Raji (cell line): ENCODE data around the gene PRRX2.

ENCODE experiments used
- POLR2A ChIP-seq: IDR thresholded peaks from 2 replicates; pipeline ENCODE4 v1.6.1; 2011; ENCODE audit warnings: low read depth, low read length, control low read depth; ENCODE audit not compliant: insufficient read depth

The PRRX2 gene

DNA sequence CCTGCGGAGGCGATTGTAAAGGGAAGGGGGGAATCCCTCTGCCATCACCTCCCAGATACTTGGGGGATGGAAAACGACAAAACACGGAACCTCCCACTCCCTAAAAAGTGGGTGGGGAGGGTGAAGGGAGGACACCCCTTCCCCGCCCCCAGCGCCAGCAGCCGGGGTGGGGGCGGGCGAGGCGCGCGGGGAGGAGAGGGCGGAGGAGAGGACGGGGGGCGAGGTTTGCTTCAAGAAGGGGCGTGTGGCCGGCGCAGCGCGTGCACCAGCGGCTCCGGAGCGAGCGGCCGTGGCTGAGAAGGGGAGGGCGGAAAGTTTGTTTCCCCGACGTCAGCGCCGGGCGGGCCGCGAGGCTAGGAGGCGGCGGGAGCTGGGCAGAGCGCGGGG is at the start of gene PRRX2:
Gene PRRX2, plus strand, starts transcription at position 259 of the 387 bp plus-strand sequence. CDS start 221 bp downstream, outside the sequence.
- no peak for TF ChIP-seq POLR2A

DNA sequence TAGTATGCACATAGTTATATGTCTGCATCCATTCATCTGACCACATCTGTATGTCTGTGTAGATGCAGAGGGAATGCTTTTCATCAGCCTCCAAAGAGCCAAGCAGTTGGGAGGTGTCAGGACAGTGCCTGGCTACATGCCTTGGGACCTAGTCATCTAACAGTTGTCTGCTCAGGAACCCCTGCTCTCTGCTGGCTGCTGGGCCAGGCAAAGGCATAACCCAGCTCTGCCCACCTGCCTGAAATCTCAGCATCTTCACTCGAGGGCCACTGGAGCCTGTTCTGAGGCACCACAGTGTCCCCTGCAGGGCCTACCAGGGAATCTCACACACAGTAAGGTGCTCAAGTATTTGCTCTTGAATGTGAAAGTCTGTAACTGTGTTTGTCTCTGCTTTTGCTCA is 48.3 kb upstream of the PRRX2 start:
- no peak for TF ChIP-seq POLR2A

DNA sequence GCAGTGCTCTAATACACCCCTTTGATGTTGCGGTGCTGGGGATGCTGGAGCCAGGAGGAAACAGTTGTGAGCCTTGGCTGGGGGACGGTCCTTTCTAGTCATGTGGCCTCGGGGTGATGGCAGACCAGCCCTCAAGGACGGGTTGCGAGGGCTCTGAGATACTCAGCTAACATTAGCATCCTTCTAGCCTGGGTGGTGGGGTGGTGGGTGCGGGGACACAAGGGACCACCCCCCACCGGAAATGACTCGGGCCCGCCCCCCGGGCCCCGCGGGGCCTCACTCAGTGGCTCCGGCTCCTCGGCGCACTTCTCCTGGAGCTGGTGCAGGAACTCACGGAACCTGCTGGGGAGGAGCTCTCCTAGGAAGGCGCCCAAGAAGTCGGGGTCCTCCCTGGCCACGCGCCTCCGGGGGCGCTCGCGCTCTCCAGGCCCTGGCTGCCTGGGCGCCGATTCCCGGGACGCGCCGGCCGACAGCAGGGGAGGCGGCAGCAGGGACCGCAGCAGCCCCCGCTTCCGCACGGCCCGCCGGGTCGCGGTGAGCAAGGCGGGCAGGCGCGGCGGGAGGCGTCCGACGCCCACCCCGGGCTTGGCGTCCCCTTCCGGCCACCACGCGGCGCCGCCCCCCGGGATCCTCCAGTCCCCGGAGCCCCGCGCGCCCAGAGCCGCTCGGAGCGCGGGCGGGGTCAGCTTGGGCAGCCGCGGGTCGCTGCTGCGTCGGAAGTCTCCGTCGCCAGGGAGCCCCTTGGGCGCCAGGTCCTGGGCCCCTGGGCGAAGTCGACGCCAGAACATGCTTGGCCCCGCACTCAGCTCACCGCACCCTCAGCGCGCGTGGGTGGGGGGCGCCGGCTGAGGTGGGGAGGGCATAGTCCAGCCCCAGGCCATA is 45.4 kb upstream of the PRRX2 start:
- TF ChIP-seq POLR2A: no peak

DNA sequence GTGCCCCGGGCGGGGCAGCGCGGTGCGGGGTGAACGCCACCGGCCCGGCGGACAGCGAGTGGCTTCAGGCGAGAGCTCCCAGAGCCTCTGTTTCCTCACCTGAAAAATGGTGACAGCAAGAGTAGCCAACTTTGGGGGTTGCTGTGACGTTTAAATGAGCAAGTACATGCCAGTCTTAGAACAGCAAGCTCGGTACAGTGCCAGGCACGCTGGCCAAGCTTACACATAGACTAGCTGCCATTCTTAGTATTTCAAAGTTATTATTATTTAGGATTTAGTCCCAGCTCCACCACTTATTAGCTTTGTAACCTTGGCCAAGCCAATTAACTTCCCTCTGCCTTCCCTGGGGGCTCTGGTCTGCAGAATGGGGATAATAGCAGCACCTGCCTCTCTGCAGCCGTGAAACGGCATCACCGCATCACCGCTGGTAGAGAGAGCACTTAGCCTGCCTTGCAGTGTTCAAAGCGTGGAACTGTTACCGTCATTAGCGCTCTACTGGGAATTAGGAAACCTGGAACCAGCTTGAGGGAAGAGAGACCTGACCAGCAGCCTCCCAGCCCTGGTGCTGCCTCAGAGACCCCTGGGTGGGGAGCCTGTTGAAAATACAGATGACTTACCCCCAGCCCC is 44.7 kb upstream of the PRRX2 start, which contains the start of gene C9orf50:
Gene C9orf50, minus strand, starts transcription at position 433 of the 627 bp plus-strand sequence. CDS start 527 bp downstream, outside the sequence.
- no peak for TF ChIP-seq POLR2A

DNA sequence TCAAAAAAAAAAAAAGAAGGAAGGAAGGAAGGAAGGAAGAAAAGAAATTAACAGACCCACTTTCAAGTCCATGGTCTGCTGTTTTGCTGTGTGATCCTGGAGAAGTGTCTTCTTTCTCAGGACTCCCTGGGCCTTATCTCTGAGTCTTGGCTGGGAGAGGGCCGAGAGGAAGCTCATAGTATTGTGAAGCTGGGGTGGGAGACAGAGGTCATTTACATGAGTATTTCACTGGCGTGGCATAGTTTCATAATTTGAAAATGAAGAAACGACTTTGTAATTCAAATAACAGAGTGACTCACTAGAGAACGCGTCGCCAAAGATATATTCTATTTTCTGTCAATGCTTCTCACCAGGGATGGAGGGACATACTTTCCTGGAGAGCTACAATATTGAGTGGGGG is 42.1 kb upstream of the PRRX2 start:
- no peak for TF ChIP-seq POLR2A

DNA sequence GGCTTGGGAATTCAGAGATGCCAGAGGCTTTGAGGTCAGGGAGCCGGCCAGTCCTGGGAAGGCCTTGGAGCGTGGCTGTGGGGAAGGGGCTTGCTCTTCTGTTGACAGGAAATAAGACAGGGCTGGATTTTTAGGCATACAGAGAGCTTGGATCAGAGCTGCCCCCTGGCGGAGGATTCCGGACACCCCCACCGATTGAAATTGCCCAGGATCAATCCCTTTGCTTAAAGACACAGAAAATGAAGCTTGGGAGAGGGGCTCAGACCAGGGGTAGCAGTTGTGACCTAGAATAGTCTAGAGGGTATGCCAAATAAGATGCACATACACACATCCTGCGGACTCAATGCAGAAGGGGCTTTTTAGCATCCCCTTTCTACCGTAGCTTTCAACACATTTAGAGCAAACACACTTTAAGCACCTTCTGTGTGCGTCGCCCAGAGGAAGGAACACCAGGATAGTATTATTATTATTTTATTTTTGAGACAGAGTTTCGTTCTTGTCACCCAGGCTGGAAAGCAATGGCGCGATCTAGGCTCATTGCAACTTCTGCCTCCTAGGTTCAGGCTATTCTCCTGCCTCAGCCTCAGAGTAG is 41.2 kb upstream of the PRRX2 start:
- TF ChIP-seq POLR2A: no peak

DNA sequence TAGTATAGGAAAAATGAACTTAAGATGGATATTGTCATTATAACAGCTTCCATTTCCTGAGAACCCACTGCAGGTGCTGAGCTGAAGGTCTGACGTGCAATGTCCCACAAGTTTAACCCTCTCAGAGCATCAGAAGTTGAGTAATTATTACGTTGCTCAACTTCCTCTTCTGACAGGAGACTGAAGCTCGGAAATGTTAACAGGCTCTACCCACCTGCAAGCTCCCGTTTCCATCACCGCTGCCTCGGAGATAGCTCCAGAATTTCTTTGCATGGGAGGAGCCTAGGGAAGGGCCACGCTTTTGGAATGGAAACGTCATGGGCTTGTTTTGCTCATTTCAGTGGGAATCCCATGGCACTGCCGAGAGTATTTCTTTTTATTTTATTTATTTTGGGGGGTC is 40.5 kb upstream of the PRRX2 start:
- no peak for TF ChIP-seq POLR2A

DNA sequence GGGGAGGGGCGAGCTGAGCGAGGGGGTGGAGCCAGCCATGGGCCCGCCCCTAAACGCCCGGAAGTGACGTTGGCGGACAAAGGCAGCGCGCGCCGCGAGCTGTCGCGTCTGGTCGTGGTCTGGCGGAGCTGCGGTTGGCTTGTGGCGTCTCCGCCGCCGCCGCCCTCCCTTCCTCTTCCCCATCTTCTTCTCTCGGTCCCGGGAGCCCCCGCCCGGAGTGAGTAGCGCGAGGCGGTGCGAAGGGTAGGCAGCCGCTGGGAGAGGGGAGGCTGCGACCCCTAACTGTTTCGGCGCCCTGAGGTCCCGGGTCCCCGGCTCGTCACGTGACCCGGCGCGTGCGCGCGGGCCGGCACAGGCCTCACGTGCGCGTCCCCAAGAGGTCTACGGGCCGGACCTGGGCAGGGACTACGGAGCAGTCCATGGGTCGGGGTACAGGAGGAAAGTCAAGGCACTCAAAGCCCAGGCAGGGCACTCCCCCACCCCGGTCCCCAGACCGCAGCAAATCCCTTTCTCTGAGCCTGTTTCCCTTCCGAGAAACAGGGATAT is 39.3 kb upstream of the PRRX2 start, which contains the start of gene NTMT1:
Gene NTMT1, plus strand, starts transcription at position 85 of the 546 bp plus-strand sequence. CDS start 6,541 bp downstream, outside the sequence.
- peak; percentile 96 for TF ChIP-seq POLR2A

DNA sequence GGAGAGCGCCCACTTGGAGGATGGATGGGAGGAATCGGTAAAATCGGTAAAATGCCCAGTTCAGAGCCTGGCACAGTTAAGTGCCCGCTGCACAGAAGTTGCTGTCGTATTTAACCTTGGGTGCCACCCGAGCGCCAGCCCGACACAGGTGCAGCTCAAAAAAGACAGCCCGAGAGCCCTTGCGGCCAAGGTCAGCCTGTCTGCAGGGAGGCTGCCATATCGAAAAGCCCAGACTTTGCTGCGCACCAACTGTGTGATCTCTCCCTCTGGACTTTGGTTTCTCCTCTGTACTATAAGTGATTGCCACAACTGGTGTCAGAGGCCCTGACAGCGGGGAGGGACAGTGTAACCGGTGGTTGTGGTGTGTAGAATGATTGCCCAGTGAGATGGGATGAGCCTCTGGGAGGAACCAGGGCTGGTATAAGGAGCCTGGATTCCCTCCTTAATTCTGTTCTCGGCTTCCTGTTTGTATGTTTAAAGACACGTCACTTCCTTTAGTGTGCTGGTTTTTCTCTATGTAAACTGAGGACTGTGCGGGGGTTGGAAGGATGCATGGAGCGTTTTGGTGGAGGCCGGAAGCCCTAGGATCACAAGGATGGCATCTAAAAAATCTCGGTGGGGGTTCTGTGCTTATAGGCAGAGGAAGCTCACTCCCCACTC is 38.7 kb upstream of the PRRX2 start:
- TF ChIP-seq POLR2A: peak; percentile 33; the same call in 1 of the 2 replicates

DNA sequence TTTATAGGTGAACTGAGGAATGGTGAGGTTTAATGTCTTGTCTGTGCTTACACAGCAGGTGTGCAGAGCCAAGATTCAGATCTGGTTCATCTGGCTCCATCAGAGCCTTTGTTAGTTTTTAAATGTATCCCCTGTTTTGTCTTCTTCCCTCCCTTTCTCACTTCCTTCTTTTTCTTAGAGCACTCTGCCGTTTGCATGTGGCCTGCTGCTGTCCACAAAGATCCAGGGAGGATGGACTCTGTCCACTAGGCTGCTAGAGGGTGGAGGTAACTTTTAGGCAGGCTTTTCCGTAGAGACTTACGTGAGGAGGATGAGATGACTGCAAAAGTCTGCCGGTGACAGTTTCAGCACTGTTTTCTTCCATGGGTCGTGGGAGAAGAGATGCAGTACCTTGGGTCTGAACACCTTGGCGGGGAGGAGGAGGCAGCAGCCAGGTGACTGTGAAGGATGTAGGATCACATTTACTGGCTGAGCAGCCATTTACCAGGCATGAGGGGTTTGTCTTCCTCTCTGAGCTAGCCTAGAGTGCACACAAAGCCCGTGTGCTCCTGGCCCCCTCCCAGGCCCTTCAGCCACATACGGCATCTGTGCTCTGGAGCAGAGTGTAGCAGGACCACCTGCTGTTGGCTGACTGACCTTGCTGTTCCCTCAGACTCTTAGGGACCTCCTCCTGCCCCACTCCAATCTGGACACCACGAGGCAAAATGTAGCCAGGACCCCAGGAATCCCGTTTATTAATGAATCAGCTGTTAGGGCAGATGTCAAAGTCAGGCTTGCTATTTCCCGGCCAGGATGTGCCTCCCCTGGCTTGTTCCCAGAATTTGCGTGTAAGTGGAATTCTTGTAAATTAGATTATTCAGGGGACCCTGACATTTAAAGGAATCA is 37.6 kb upstream of the PRRX2 start:
- TF ChIP-seq POLR2A: no peak

DNA sequence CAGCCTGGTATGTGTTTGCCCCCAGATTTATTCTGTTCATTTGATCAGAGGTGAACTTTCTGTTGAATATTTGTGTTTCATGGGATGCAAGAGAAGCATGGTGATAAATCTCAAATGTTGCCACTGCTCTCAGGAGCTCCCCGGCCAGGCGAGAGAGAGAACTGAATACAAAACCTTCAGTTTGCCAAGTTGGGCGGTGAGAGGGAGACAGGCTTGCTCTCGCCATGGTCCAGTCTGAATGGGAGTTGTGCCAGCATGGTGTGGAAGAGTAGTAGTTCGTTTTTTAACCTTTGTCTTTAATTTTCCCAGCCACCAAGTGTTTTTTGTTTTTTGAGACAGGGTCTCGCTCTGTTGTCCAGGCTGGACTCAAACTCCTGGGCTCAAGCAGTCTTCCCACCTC is 36.7 kb upstream of the PRRX2 start:
- TF ChIP-seq POLR2A: no peak

DNA sequence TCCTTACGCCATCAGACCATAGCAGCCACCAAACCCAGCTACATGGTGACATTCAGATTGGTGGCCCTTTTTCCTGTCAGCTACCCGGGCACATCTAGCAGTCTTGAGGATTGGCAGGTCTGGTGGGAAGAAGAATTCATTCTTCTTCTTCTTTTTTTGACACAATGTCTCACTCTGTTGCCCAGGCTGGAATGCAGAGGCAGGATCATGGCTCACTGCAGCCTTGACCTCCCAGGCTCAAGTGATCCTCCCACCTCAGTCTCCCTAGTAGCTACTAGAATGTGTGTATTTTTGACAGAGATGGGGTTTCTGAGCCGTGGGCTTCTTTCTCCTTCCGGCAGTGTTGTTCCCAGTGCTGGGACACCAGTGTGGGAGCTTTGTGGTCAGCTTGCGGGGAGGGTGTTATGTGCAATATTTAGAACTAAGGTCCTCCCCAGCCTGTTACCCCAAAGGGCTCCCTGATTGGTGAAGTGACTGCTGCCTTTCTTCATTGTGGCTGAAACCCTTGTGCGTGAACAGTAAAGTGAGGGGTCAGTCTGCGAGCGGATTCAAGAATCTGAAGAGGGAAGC is 36.1 kb upstream of the PRRX2 start:
- TF ChIP-seq POLR2A: no peak

DNA sequence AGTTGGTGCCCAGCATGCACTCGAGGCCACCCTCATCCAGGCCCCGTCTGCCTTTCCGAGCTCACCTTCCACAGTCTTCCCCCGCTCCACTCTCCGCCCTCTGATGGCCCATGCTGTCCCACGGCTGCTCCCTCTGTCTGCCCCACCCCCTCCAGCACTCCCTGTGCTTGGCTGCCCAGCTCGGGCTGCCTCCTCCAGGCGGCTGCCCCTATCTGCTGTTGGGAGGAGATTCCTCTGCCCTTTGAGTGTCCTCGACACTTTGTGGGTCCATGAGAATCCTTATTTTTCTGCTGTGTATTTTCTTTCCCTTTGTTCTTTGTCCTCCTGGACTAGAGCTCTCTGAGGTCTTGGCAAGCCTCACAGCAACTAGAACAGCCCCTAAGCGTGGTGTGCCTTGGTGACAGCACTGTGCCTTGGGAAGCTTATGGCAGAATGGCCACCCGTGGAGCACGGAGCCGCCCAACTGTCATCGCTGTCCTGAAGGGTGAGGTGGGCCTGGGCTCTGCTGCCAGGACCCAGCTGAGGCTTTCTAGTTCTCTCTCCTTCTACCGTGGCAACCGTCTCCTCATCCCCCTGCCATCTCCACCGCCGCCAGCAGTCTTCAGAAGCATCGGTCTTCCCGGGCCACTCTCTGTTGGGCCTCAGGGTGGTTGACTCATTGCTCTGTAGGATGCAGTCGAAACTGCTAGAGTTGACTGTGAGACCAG is 34.3 kb upstream of the PRRX2 start:
- TF ChIP-seq POLR2A: no peak
